Measurements from ENCODE around the gene TFPI. TPM values are rescaled to one million over a fixed set of nuclear protein-coding genes. Genes with fewer than 3 reads are reported as not detected.

Gene TFPI
- total RNA-seq, 1 experiment from 2014 or later = 65.7 TPM

GRCh38 chr2:187576906-187577305, 22.7 kb upstream of the TFPI start:
- CTCF ChIA-PET = no interaction called here
- Histone ChIP-seq H3F3A (ENCODE audit: insufficient read depth, low read depth) (no peaks in the 10 kb centered on the region), H3K4me2 (no peak overlapping the region), H3K36me3 (ENCODE audit: low read depth) (no peaks in the 10 kb centered on the region), H3K27ac (no peak overlapping the region), H4K20me1 (ENCODE audit: insufficient read depth) (no peaks in the 10 kb centered on the region), H3K9me3 (ENCODE audit: insufficient read depth, low read depth) (no peaks in the 10 kb centered on the region), H3K79me2 (ENCODE audit: low read depth) (no peaks in the 10 kb centered on the region), H3K27me3 (ENCODE audit: insufficient read depth, low read depth) (no peaks in the 10 kb centered on the region), H3K4me1 (replicated peaks; ENCODE audit: insufficient read depth) (no peaks in the 10 kb centered on the region), H2AFZ (no peak overlapping the region), H3K4me3 (no peak overlapping the region), H3K9me2 (ENCODE audit: insufficient read depth) (no peaks in the 10 kb centered on the region)
- DNase-seq = no peak
- BruUV-seq (replicated peaks) = no TSS peak
- intact Hi-C loops (cut with micrococcal nuclease; ENCODE audit: unreplicated experiment) = no loop called here
- TF ChIP-seq EZH2 (IDR thresholded peaks at IDR 0.05; ENCODE audit: low read depth) = no peak
- POLR2A ChIA-PET (ENCODE audit: unreplicated experiment) = no interaction called here

- no TSS peak for BruUV-seq (replicated peaks)
- DNase-seq = no peak
- ChIA-PET CTCF (interaction anchor here (0.9 kb wide), 1 partner anchor 76 kb away, joined by 3 read pairs; no protein-coding TSS in a partner anchor), POLR2A (ENCODE audit: unreplicated experiment) (no interaction called here)
- Histone ChIP-seq H3K79me2 (ENCODE audit: low read depth) (no peaks in the 10 kb centered on the region), H3K4me3 (no peak overlapping the region), H4K20me1 (ENCODE audit: insufficient read depth) (no peaks in the 10 kb centered on the region), H3K4me2 (no peak overlapping the region), H3K27me3 (ENCODE audit: insufficient read depth, low read depth) (no peaks in the 10 kb centered on the region), H2AFZ (no peak overlapping the region), H3K9me3 (ENCODE audit: insufficient read depth, low read depth) (no peaks in the 10 kb centered on the region), H3K9me2 (ENCODE audit: insufficient read depth) (no peaks in the 10 kb centered on the region), H3K4me1 (replicated peaks; ENCODE audit: insufficient read depth) (no peaks in the 10 kb centered on the region), H3K27ac (no peak overlapping the region), H3F3A (ENCODE audit: insufficient read depth, low read depth) (no peaks in the 10 kb centered on the region), H3K36me3 (ENCODE audit: low read depth) (no peaks in the 10 kb centered on the region)
- intact Hi-C loops (cut with micrococcal nuclease; ENCODE audit: unreplicated experiment) = no loop called here
- TF ChIP-seq CTCF (conservative IDR thresholded peaks at IDR 0.05) (no peak), EZH2 (IDR thresholded peaks at IDR 0.05; ENCODE audit: low read depth) (no peak)
These were observed 21.5 kb upstream of the TFPI start for GRCh38 chr2:187575751-187576067.

- Histone ChIP-seq H3K27ac (no peak overlapping the region), H3K4me2 (no peak overlapping the region), H3K79me2 (ENCODE audit: low read depth) (no peaks in the 10 kb centered on the region), H3K9me3 (ENCODE audit: insufficient read depth, low read depth) (no peaks in the 10 kb centered on the region), H3K4me1 (replicated peaks; ENCODE audit: insufficient read depth) (no peaks in the 10 kb centered on the region), H3K4me3 (no peak overlapping the region), H4K20me1 (ENCODE audit: insufficient read depth) (no peaks in the 10 kb centered on the region), H2AFZ (0 out of 2 replicates have a peak overlapping the region, but pooled peaks have one; percentile 62), H3K9me2 (ENCODE audit: insufficient read depth) (no peaks in the 10 kb centered on the region), H3K36me3 (ENCODE audit: low read depth) (no peaks in the 10 kb centered on the region), H3K27me3 (ENCODE audit: insufficient read depth, low read depth) (no peaks in the 10 kb centered on the region), H3F3A (ENCODE audit: insufficient read depth, low read depth) (no peaks in the 10 kb centered on the region)
- intact Hi-C loops (cut with micrococcal nuclease; ENCODE audit: unreplicated experiment) = no loop called here
- TF ChIP-seq CTCF (conservative IDR thresholded peaks at IDR 0.05) (no peak), EZH2 (IDR thresholded peaks at IDR 0.05; ENCODE audit: low read depth) (no peak)
- POLR2A ChIA-PET (ENCODE audit: unreplicated experiment) = interaction anchor here (0.6 kb wide), 1 partner anchor 29 kb away, joined by 3 read pairs; no protein-coding TSS in a partner anchor
- CTCF ChIA-PET = interaction anchor here (0.9 kb wide), 1 partner anchor 75 kb away, joined by 3 read pairs; no protein-coding TSS in a partner anchor
- no peak for DNase-seq
- BruUV-seq (replicated peaks) = no TSS peak
These were observed 20.9 kb upstream of the TFPI start for GRCh38 chr2:187574969-187575750.

Data from PC-9 (cell line).